Measurements from ENCODE around the gene CHP1.
A peak's percentile ranks its signal among the peaks of the same experiment; 100 is the strongest.
"Not testable (repeated sequence)": the region's sequence is repeated elsewhere in the genome, so short reads cannot be mapped to it uniquely, and the experiment has no call there.

The CHP1 gene

DNA sequence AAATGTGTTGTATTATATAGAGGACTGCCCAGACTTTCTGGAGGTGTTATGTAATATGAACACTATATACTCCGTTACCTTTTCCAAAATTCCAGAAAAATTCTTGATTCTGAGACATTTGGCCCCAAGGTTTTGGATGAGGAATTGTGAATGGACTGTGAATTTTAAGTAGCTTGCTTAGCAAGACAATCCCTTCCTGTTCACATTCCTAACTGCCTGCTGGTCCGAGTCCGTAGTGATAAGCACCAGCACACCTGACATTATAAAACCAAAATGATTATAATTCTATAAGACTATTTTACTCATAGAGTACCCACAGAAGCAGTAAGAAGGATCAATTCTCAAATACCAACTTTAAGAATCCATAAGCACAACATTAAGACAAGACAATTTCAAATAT, 11.7 kb upstream of the CHP1 start:
- Histone ChIP-seq H3K36me3 (ENCODE audit: control insufficient read depth, insufficient read depth, low read length) (no peaks in the 10 kb centered on the region), H3K9ac (no peak overlapping the region), H3K9me3 (ENCODE audit: control insufficient read depth, low read length) (no peaks in the 10 kb centered on the region), H3K4me2 (ENCODE audit: low read length) (no peak overlapping the region), H3K79me2 (no peaks in the 10 kb centered on the region), H2AFZ (no peak overlapping the region), H3K27me3 (ENCODE audit: control insufficient read depth, insufficient read depth, low read length) (no peaks in the 10 kb centered on the region), H3K4me3 (ENCODE audit: low read depth, low read length) (no peak overlapping the region), H3K4me1 (no peaks in the 10 kb centered on the region), H3K27ac (no peak overlapping the region)
- TF ChIP-seq, protein P1, sequence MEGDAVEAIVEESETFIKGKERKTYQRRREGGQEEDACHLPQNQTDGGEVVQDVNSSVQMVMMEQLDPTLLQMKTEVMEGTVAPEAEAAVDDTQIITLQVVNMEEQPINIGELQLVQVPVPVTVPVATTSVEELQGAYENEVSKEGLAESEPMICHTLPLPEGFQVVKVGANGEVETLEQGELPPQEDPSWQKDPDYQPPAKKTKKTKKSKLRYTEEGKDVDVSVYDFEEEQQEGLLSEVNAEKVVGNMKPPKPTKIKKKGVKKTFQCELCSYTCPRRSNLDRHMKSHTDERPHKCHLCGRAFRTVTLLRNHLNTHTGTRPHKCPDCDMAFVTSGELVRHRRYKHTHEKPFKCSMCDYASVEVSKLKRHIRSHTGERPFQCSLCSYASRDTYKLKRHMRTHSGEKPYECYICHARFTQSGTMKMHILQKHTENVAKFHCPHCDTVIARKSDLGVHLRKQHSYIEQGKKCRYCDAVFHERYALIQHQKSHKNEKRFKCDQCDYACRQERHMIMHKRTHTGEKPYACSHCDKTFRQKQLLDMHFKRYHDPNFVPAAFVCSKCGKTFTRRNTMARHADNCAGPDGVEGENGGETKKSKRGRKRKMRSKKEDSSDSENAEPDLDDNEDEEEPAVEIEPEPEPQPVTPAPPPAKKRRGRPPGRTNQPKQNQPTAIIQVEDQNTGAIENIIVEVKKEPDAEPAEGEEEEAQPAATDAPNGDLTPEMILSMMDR (IDR thresholded peaks at IDR 0.05), result no peak

DNA sequence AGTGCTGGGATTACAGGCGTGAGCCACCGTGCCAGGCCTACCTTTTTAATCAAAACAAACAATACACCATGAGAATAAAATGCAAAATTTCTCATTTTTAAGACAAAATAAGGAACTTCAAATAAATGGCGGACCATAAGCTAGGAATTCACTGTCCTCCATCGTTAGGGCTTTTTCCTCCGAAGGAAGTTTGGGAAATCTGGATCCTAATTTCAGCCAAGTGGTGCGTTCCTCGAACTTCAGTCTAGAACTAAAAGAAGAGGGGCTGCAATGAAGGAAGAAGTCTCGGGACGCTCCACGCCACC, 771 bp upstream of the CHP1 start:
- H3K27me3 ChIP-seq (ENCODE audit: control insufficient read depth, insufficient read depth, low read length), result no peaks in the 10 kb centered on the region
- H2AFZ ChIP-seq, result peak overlapping the region; percentile 76
- H3K79me2 ChIP-seq, result no peaks in the 10 kb centered on the region
- peak overlapping the region; percentile 93 for H3K4me2 ChIP-seq (ENCODE audit: low read length)
- H3K36me3 ChIP-seq (ENCODE audit: control insufficient read depth, insufficient read depth, low read length), result no peaks in the 10 kb centered on the region
- TF ChIP-seq, protein P1 (IDR thresholded peaks at IDR 0.05), result no peak
- H3K4me1 ChIP-seq, result no peaks in the 10 kb centered on the region
- no peak overlapping the region for H3K9ac ChIP-seq
- peak overlapping the region; percentile 94 for H3K4me3 ChIP-seq (ENCODE audit: low read depth, low read length)
- peak overlapping the region; percentile 78 for H3K27ac ChIP-seq
- no peaks in the 10 kb centered on the region for H3K9me3 ChIP-seq (ENCODE audit: control insufficient read depth, low read length)

DNA sequence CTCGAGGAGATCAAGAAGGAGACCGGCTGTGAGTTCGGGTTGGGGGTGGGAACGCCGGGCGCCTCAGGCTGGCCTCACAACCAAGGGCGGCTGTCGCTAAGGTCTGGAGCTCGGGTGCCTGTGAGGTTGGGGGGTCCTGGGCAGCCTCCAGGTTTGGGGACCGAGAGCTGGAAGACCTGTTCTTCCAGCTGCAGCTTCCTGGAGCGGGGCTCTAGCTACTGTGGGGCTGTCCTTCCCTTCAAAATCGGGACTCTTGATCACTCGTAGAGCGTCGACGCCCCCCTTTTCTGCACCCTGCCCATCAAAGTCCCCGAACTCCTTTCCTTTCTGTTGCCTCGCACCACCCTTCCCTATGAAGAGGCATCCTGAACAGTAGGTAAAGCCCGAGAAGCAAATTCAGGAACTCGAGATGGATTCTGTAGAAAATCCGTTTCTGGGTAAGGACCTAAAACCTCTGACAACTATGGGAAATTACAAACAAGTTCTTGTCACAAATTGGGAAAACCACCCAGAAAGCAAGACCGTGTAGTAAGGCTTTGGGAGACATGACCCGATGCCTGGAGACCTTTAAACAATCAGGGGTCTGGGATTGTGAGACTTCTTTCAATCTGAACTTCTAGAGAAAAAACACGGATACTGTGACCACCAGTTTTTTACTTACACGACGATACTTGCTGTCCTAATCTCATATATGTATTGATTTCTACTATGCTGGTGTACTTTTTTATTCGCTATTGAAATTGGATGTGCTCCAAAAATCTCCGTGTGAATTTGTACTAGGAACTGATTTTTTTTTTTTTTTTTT, 556 bp downstream of the CHP1 start:
- H3K79me2 ChIP-seq, result no peaks in the 10 kb centered on the region
- H3K9me3 ChIP-seq (ENCODE audit: control insufficient read depth, low read length), result no peaks in the 10 kb centered on the region
- H3K4me3 ChIP-seq (ENCODE audit: low read depth, low read length), result peak overlapping the region; percentile 94
- no peaks in the 10 kb centered on the region for H3K36me3 ChIP-seq (ENCODE audit: control insufficient read depth, insufficient read depth, low read length)
- H3K27ac ChIP-seq, result peak overlapping the region; percentile 78
- no peaks in the 10 kb centered on the region for H3K27me3 ChIP-seq (ENCODE audit: control insufficient read depth, insufficient read depth, low read length)
- TF ChIP-seq, protein P1 (IDR thresholded peaks at IDR 0.05), result no peak
- peak overlapping the region; percentile 30 for H3K9ac ChIP-seq
- no peaks in the 10 kb centered on the region for H3K4me1 ChIP-seq
- peak overlapping the region; percentile 96 for H3K4me2 ChIP-seq (ENCODE audit: low read length)
- peak overlapping the region; percentile 76 for H2AFZ ChIP-seq

DNA sequence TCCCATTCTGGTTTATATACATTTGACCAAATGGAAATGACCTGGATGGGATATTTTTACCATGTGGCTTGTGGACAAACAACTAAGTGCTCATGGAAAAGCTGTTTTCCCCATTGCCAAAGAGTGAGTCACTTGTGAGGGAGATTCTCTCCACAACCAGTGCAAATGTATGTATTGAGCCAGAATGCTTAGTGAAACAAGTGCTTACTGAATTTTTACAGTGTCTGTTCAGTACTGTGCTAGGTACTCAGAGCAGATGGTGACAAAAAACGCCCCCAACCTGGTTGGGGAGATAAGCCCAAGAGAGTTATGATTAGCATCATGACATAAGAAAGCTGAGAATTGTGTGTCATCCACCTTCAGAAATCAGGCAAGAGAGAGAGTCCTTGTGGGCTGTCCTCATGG, 2.3 kb downstream of the CHP1 start:
- no peaks in the 10 kb centered on the region for H3K27me3 ChIP-seq (ENCODE audit: control insufficient read depth, insufficient read depth, low read length)
- TF ChIP-seq, protein P1 (IDR thresholded peaks at IDR 0.05), result no peak
- H3K9me3 ChIP-seq (ENCODE audit: control insufficient read depth, low read length), result no peaks in the 10 kb centered on the region
- H3K4me3 ChIP-seq (ENCODE audit: low read depth, low read length), result no peak overlapping the region
- H3K4me1 ChIP-seq, result no peaks in the 10 kb centered on the region
- no peak overlapping the region for H3K27ac ChIP-seq
- no peaks in the 10 kb centered on the region for H3K36me3 ChIP-seq (ENCODE audit: control insufficient read depth, insufficient read depth, low read length)
- H3K9ac ChIP-seq, result no peak overlapping the region
- no peak overlapping the region for H3K4me2 ChIP-seq (ENCODE audit: low read length)
- no peak overlapping the region for H2AFZ ChIP-seq
- no peaks in the 10 kb centered on the region for H3K79me2 ChIP-seq

DNA sequence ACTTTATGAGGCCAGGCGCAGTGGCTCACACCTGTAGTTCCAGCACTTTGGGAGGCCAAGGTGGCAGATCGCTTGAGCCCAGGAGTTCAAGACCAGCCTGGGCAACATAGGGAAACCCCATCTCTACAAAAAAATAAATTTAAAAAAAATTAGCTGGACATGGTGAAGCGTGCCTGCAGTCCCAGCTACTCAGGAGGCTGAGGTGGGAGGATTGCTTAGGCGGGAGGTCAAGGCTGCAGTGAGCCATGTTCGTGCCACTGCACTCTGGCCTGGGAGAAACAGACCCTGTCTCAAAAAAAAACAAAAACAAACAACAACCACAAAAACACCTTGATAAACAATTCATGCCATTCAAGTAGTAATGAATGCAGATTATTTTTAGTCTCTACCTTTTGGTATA, 4.2 kb downstream of the CHP1 start:
- H3K4me3 ChIP-seq (ENCODE audit: low read depth, low read length); H3K36me3 ChIP-seq (ENCODE audit: control insufficient read depth, insufficient read depth, low read length); H3K4me2 ChIP-seq (ENCODE audit: low read length); H3K9me3 ChIP-seq (ENCODE audit: control insufficient read depth, low read length); H3K27me3 ChIP-seq (ENCODE audit: control insufficient read depth, insufficient read depth, low read length); H3K4me1 ChIP-seq; H3K9ac ChIP-seq; H3K27ac ChIP-seq; H3K79me2 ChIP-seq; H2AFZ ChIP-seq: not testable (repeated sequence)

Measured in parathyroid adenoma (tissue), 2 donors.